HEK293T (cell line): ENCODE data around the gene CSTPP1.

Experiments
- CTCF ChIA-PET: fragments of 350-600 bp; formaldehyde crosslinking; extraction: SDS; loops from one replicate; lab custom pipeline; 2021; ENCODE audit warnings: antibody characterized with exemption, inconsistent platforms; lab: Yijun Ruan, JAX
- POLR2A ChIA-PET: fragments of 350-600 bp; formaldehyde crosslinking; extraction: SDS; loops from one replicate; lab custom pipeline; 2020; ENCODE audit warnings: antibody characterized with exemption, inconsistent platforms; lab: Yijun Ruan, JAX
- DNase-seq: peaks from one replicate; pipeline ENCODE4 v3.0.0; 2012; ENCODE audit warnings: mixed read lengths; ENCODE audit errors: extremely low spot score
- ARNT ChIP-seq: fragments of 450-650 bp; IDR thresholded peaks from 2 replicates; pipeline ENCODE4 v1.6.1; 2017; ENCODE audit warnings: mild to moderate bottlenecking
- BHLHE40 ChIP-seq: fragments of 450-650 bp; IDR thresholded peaks from 2 replicates; pipeline ENCODE4 v1.6.1; 2016; ENCODE audit warnings: mild to moderate bottlenecking, moderate library complexity, borderline replicate concordance
- CTBP1 ChIP-seq: fragments of 450-650 bp; IDR thresholded peaks from 2 replicates; pipeline ENCODE4 v1.6.1; 2016; ENCODE audit warnings: borderline replicate concordance
- ELF4 ChIP-seq: fragments of 450-650 bp; IDR thresholded peaks from 2 replicates; pipeline ENCODE4 v1.6.1; 2017; ENCODE audit warnings: antibody characterized with exemption
- FOXA1 ChIP-seq: fragments of 450-650 bp; IDR thresholded peaks from 2 replicates; pipeline ENCODE4 v1.6.1; 2016; ENCODE audit warnings: mild to moderate bottlenecking
- FOXK2 ChIP-seq: fragments of 450-650 bp; IDR thresholded peaks from 2 replicates; pipeline ENCODE4 v1.6.1; 2016; ENCODE audit warnings: mild to moderate bottlenecking
- FOXM1 ChIP-seq: fragments of 450-650 bp; IDR thresholded peaks from 2 replicates; pipeline ENCODE4 v1.6.1; 2017; ENCODE audit warnings: mild to moderate bottlenecking, borderline replicate concordance
- HDGF ChIP-seq: fragments of 450-650 bp; IDR thresholded peaks from 2 replicates; pipeline ENCODE4 v1.6.1; 2017; ENCODE audit warnings: antibody characterized with exemption, borderline replicate concordance
- L3MBTL2 ChIP-seq: fragments of 450-650 bp; conservative IDR thresholded peaks from 2 replicates; pipeline ENCODE4 v1.6.1; 2016; ENCODE audit warnings: mild to moderate bottlenecking
- LEF1 ChIP-seq: fragments of 450-650 bp; IDR thresholded peaks from 2 replicates; pipeline ENCODE4 v1.6.1; 2017; ENCODE audit warnings: mild to moderate bottlenecking, borderline replicate concordance
- NFRKB ChIP-seq: fragments of 450-650 bp; IDR thresholded peaks from 2 replicates; pipeline ENCODE4 v1.6.1; 2016; ENCODE audit warnings: mild to moderate bottlenecking, moderate library complexity
- PKNOX1 ChIP-seq: fragments of 450-650 bp; IDR thresholded peaks from 2 replicates; pipeline ENCODE4 v1.6.1; 2016
- SP1 ChIP-seq: fragments of 450-650 bp; IDR thresholded peaks from 2 replicates; pipeline ENCODE4 v1.6.1; 2017
- SUZ12 ChIP-seq: fragments of 450-650 bp; IDR thresholded peaks from 2 replicates; pipeline ENCODE4 v1.6.1; 2016; ENCODE audit warnings: mild to moderate bottlenecking
- TARDBP ChIP-seq: fragments of 450-650 bp; IDR thresholded peaks from 2 replicates; pipeline ENCODE4 v1.6.1; 2016
- ZNF384 ChIP-seq: fragments of 450-650 bp; IDR thresholded peaks from 2 replicates; pipeline ENCODE4 v1.6.1; 2016

Gene CSTPP1

GRCh38 chr11:46892109-46892508 lies 44.5 kb upstream of the CSTPP1 start:
- TF ChIP-seq TARDBP (no peak), BHLHE40 (no peak), FOXA1 (no peak), FOXK2 (no peak), ZNF384 (no peak), ELF4 (no peak), SP1 (no peak), FOXM1 (no peak), L3MBTL2 (no peak), LEF1 (no peak), ARNT (no peak), SUZ12 (no peak), CTBP1 (no peak), NFRKB (no peak), HDGF (no peak), PKNOX1 (no peak)
- POLR2A ChIA-PET = no interaction called here
- no peak for DNase-seq
- CTCF ChIA-PET = no interaction called here

- CTCF ChIA-PET = interaction anchor here (0.6 to 1.1 kb wide), 3 partner anchors 28 to 260 kb away, joined by 3 read pairs; no protein-coding TSS in a partner anchor
- no peak for DNase-seq
- TF ChIP-seq ELF4 (no peak), SP1 (no peak), SUZ12 (no peak), PKNOX1 (no peak), L3MBTL2 (no peak), FOXM1 (no peak), BHLHE40 (no peak), NFRKB (no peak), TARDBP (no peak), HDGF (no peak), LEF1 (no peak), CTBP1 (no peak)
- POLR2A ChIA-PET = no interaction called here
Measured at GRCh38 chr11:46892838-46893237, 43.7 kb upstream of the CSTPP1 start.

- ChIA-PET POLR2A (no interaction called here), CTCF (no interaction called here)
- TF ChIP-seq FOXM1 (no peak), ELF4 (no peak), FOXK2 (no peak), BHLHE40 (no peak), HDGF (no peak), ARNT (no peak), L3MBTL2 (no peak), NFRKB (no peak), PKNOX1 (no peak), SP1 (no peak), LEF1 (no peak), TARDBP (no peak), ZNF384 (no peak), FOXA1 (no peak), SUZ12 (no peak), CTBP1 (no peak)
- DNase-seq = no peak
Measured at GRCh38 chr11:46894506-46894905, 42.1 kb upstream of the CSTPP1 start.

DNA sequence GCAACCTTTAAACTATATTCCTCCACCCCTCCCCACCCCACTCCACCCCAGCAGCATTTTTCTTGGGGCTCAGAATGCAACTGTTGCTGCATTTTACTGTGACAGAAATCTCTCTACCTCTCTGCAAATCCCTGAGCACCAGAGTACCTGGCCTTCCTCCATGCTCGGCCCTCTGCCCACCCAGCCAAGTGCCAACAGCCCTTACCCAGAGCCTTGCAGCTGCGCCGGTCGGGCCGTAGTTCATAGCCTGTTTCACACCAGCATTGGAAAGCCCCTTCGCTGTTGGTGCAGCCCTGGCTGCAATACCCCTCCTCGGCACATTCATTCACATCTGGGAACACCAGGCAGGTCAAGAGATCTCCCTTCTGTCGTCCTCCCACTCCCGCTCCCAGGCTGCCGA lies 41.6 kb upstream of the CSTPP1 start:
- TF ChIP-seq HDGF = no peak
- no peak for TF ChIP-seq FOXA1
- no peak for TF ChIP-seq BHLHE40
- no peak for TF ChIP-seq LEF1
- no peak for TF ChIP-seq FOXK2
- no peak for TF ChIP-seq FOXM1
- TF ChIP-seq CTBP1 = no peak
- TF ChIP-seq ZNF384 = no peak
- TF ChIP-seq TARDBP = no peak
- TF ChIP-seq SP1 = no peak
- no peak for TF ChIP-seq ELF4
- TF ChIP-seq NFRKB = no peak
- no peak for TF ChIP-seq L3MBTL2
- no peak for DNase-seq
- CTCF ChIA-PET = no interaction called here
- POLR2A ChIA-PET = interaction anchor here (1.3 kb wide), 1 partner anchor 18 kb away, joined by 3 read pairs; no protein-coding TSS in a partner anchor

- no peak for DNase-seq
- ChIA-PET POLR2A (interaction anchor here (1.3 kb wide), 1 partner anchor 17 kb away, joined by 3 read pairs; no protein-coding TSS in a partner anchor), CTCF (interaction anchor here (0.5 to 0.6 kb wide), 2 partner anchors 16 to 60 kb away, joined by 3 read pairs; no protein-coding TSS in a partner anchor)
- TF ChIP-seq L3MBTL2 (no peak), FOXA1 (no peak), FOXK2 (no peak), TARDBP (no peak), SP1 (no peak), ARNT (no peak), HDGF (no peak), BHLHE40 (no peak), ELF4 (no peak), SUZ12 (no peak), NFRKB (no peak), ZNF384 (no peak), LEF1 (no peak), PKNOX1 (no peak), CTBP1 (no peak), FOXM1 (no peak)
Measured at GRCh38 chr11:46895821-46896220, 40.7 kb upstream of the CSTPP1 start.
